ENCODE measurements around the gene PRDX5.

The PRDX5 gene

DNA sequence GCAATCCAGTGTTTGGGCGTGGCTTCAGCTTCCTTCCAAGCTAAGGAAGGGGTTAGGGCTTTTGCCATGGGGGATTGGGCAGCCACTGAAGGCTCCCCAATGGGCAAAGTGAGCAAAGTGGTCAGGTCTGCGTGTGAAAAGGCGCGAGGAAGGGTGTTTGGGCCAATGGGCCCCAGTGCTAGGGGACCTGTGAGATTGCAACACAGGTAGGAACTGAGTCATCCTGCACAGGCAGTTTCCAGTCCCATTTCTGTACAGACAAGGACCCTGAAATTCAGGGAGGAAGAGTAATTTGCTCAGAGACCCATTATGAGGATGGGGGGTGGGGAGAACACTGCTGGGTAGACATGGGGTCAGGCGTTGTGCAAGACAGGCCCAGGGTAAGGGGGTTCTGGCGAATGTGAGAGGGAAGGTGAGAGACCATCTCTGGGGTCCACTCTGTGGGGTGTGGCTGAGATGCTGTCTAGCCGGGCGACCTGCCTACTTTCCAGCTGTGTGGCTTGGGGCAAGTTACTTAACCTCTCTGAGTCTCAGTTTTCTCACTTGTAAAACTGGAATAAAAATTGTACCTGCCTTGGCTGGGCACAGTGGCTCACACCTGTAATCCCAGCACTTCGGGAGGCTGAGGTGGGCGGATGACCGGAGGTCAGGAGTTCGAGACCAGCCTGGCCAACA, 29.4 kb downstream of the PRDX5 start:
- H3K27ac ChIP-seq, result no peak overlapping the region
- intact Hi-C loops (cut with DNase I; ENCODE audit: low total_unique reads), result no loop called here

GRCh38 chr11:64348383-64349024, 30.6 kb downstream of the PRDX5 start:
- peaks cover 0 to 10% (median 0%) of the 10 kb centered on the region in 4 donors for H3K4me1 ChIP-seq

More for the DNA sequence above, 29.4 kb downstream of the PRDX5 start:
- Histone ChIP-seq H3K4me1 (peaks cover 0 to 21% (median 8%) of the 10 kb centered on the region in 4 donors), H3K36me3 (no peaks in the 10 kb centered on the region), H3K9me3 (no peaks in the 10 kb centered on the region), H3K4me3 (no peak overlapping the region), H3K27me3 (no peaks in the 10 kb centered on the region)
- no peak for DNase-seq
- TF ChIP-seq, protein P1, sequence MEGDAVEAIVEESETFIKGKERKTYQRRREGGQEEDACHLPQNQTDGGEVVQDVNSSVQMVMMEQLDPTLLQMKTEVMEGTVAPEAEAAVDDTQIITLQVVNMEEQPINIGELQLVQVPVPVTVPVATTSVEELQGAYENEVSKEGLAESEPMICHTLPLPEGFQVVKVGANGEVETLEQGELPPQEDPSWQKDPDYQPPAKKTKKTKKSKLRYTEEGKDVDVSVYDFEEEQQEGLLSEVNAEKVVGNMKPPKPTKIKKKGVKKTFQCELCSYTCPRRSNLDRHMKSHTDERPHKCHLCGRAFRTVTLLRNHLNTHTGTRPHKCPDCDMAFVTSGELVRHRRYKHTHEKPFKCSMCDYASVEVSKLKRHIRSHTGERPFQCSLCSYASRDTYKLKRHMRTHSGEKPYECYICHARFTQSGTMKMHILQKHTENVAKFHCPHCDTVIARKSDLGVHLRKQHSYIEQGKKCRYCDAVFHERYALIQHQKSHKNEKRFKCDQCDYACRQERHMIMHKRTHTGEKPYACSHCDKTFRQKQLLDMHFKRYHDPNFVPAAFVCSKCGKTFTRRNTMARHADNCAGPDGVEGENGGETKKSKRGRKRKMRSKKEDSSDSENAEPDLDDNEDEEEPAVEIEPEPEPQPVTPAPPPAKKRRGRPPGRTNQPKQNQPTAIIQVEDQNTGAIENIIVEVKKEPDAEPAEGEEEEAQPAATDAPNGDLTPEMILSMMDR (IDR thresholded peaks at IDR 0.05), result no peak

GRCh38 chr11:64349025-64349387, 31.1 kb downstream of the PRDX5 start:
- intact Hi-C loops (cut with DNase I; ENCODE audit: low total_unique reads), result no loop called here
- no peak overlapping the region for H3K4me3 ChIP-seq
- no peaks in the 10 kb centered on the region for H3K27me3 ChIP-seq
- H3K36me3 ChIP-seq, result no peaks in the 10 kb centered on the region
- peaks cover 0 to 7% (median 0%) of the 10 kb centered on the region in 4 donors for H3K4me1 ChIP-seq
- TF ChIP-seq, protein P1 (IDR thresholded peaks at IDR 0.05), result no peak
- DNase-seq, result no peak
- H3K27ac ChIP-seq, result no peak overlapping the region
- no peaks in the 10 kb centered on the region for H3K9me3 ChIP-seq

More at GRCh38 chr11:64348383-64349024, 30.6 kb downstream of the PRDX5 start:
- no peaks in the 10 kb centered on the region for H3K9me3 ChIP-seq
- no peak overlapping the region for H3K4me3 ChIP-seq
- no peaks in the 10 kb centered on the region for H3K27me3 ChIP-seq
- TF ChIP-seq, protein P1 (IDR thresholded peaks at IDR 0.05), result no peak
- intact Hi-C loops (cut with DNase I; ENCODE audit: low total_unique reads), result no loop called here
- no peak overlapping the region for H3K27ac ChIP-seq
- DNase-seq, result no peak
- no peaks in the 10 kb centered on the region for H3K36me3 ChIP-seq

- TF ChIP-seq, protein P1 (IDR thresholded peaks at IDR 0.05), result no peak
- H3K9me3 ChIP-seq, result no peaks in the 10 kb centered on the region
- no peak for DNase-seq
- intact Hi-C loops (cut with DNase I; ENCODE audit: low total_unique reads), result no loop called here
- H3K4me1 ChIP-seq, result peaks cover 0 to 7% (median under 1%) of the 10 kb centered on the region in 4 donors
- no peak overlapping the region for H3K27ac ChIP-seq
- H3K4me3 ChIP-seq, result no peak overlapping the region
- no peaks in the 10 kb centered on the region for H3K36me3 ChIP-seq
- H3K27me3 ChIP-seq, result no peaks in the 10 kb centered on the region
Observed at GRCh38 chr11:64349404-64349803, 31.5 kb downstream of the PRDX5 start.

DNA sequence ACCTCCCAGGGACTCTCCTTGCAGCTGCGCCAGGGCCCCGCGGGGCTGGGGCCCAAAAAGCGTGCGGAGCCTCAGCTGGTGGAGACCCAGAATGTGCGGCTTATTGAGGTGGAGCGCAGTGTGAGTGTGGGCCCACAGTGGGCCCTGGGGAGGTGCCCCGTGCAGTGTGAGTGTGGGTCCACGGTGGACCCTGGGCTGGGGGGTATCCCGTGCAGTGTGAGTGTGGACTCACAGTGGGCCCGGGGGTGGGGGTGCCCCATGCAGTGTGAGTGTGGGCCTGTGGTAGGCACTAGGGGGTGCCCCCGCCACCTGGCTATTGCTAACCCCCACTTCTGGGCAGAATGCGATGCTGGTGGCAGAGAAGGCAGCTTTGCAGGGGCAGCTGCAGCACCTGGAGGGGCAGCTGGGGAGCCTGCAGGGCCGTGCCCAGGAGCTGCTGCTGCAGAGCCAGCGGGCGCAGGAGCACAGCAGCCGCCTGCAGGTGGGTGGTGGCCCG, 33.3 kb downstream of the PRDX5 start:
- Histone ChIP-seq H3K4me3 (no peak overlapping the region), H3K4me1 (peaks cover 0 to 19% (median 10%) of the 10 kb centered on the region in 4 donors), H3K36me3 (no peaks in the 10 kb centered on the region), H3K27me3 (no peaks in the 10 kb centered on the region), H3K9me3 (no peaks in the 10 kb centered on the region), H3K27ac (no peak overlapping the region)
- intact Hi-C loops (cut with DNase I; ENCODE audit: low total_unique reads), result no loop called here
- DNase-seq, result no peak
- TF ChIP-seq, protein P1 (IDR thresholded peaks at IDR 0.05), result no peak

Measured in tibial artery (tissue), 4 donors.